OCI-LY1 (cell line): Measurements from ENCODE around the gene COL3A1.

ENCODE experiments used
- H2AFZ ChIP-seq: fragments of 200-600 bp; sonication (generic), shearing (Covaris generic); 2 replicates; pipeline ENCODE4 v1.6.0; 2014; ENCODE audit warnings: antibody characterized with exemption, mild to moderate bottlenecking, low read length
- H3F3A ChIP-seq: fragments of 200-600 bp; sonication (generic), shearing (Covaris generic); 2 replicates; pipeline ENCODE4 v1.6.0; 2014; ENCODE audit warnings: mild to moderate bottlenecking, antibody characterized with exemption, low read length, moderate library complexity; ENCODE audit not compliant: insufficient read depth
- H3K27ac ChIP-seq: fragments of 200-600 bp; sonication (generic); 2 replicates; pipeline ENCODE4 v1.5.1; 2014; ENCODE audit warnings: low read length, mixed run types, mild to moderate bottlenecking, low read depth; ENCODE audit not compliant: poor library complexity, severe bottlenecking
- H3K27me3 ChIP-seq: fragments of 200-600 bp; sonication (generic); 2 replicates; pipeline ENCODE4 v1.6.0; 2014; ENCODE audit warnings: antibody characterized with exemption, mild to moderate bottlenecking, low read length, moderate library complexity; ENCODE audit not compliant: insufficient read depth
- H3K36me3 ChIP-seq: fragments of 200-600 bp; sonication (generic); 2 replicates; pipeline ENCODE4 v1.6.1; 2014; ENCODE audit warnings: mild to moderate bottlenecking, antibody characterized with exemption, low read length, moderate library complexity, mixed read lengths; ENCODE audit not compliant: insufficient read depth
- H3K4me1 ChIP-seq: fragments of 200-600 bp; sonication (generic); 2 replicates; pipeline ENCODE4 v1.5.1; 2014; ENCODE audit warnings: mild to moderate bottlenecking, low read length, moderate library complexity; ENCODE audit not compliant: insufficient read depth, severe bottlenecking
- H3K4me2 ChIP-seq: fragments of 200-600 bp; sonication (generic), shearing (Covaris generic); 2 replicates; pipeline ENCODE4 v1.6.1; 2014; ENCODE audit warnings: low read length
- H3K4me3 ChIP-seq: fragments of 200-600 bp; sonication (generic); 2 replicates; pipeline ENCODE4 v1.5.1; 2014; ENCODE audit warnings: low read length, low read depth, mild to moderate bottlenecking, mixed read lengths; ENCODE audit not compliant: poor library complexity, severe bottlenecking
- H3K79me2 ChIP-seq: fragments of 200-600 bp; shearing (Covaris generic); 2 replicates; pipeline ENCODE4 v1.6.1; 2016; ENCODE audit warnings: mixed run types, low read length, mixed read lengths; ENCODE audit not compliant: insufficient read depth
- H3K9ac ChIP-seq: fragments of 200-600 bp; sonication (generic), shearing (Covaris generic); 2 replicates; pipeline ENCODE4 v1.6.1; 2014; ENCODE audit warnings: mild to moderate bottlenecking, low read length, mixed read lengths
- H3K9me2 ChIP-seq: fragments of 200-600 bp; sonication (generic), shearing (Covaris generic); 2 replicates; pipeline ENCODE4 v1.6.1; 2014; ENCODE audit warnings: low read depth, mild to moderate bottlenecking, low read length, mixed read lengths
- H3K9me3 ChIP-seq: fragments of 200-600 bp; shearing (Covaris generic); 2 replicates; pipeline ENCODE4 v1.6.1; 2014; ENCODE audit warnings: low read length, mixed read lengths
- H4K20me1 ChIP-seq: fragments of 200-600 bp; sonication (generic), shearing (Covaris generic); 2 replicates; pipeline ENCODE4 v1.6.0; 2016; ENCODE audit warnings: mild to moderate bottlenecking, low read length; ENCODE audit not compliant: insufficient read depth
- CTCF ChIP-seq: fragments of 200-600 bp; sonication (generic), shearing (Covaris generic); IDR thresholded peaks from 2 replicates; pipeline ENCODE4 v1.5.1; 2017; ENCODE audit warnings: mild to moderate bottlenecking, antibody characterized with exemption, low read length, moderate library complexity, mixed read lengths
- EZH2 ChIP-seq: fragments of 200-600 bp; sonication (generic), shearing (Covaris generic); IDR thresholded peaks from 2 replicates; pipeline ENCODE4 v1.8.0; 2017; ENCODE audit warnings: borderline replicate concordance, mixed run types, mild to moderate bottlenecking, antibody characterized with exemption, low read length, moderate library complexity, mixed read lengths

Gene COL3A1

GRCh38 chr2:188974164-188974563 lies at the start of gene COL3A1:
TSS of gene COL3A1 (plus strand) at chr2:188974373. CDS start at chr2:188974490, 117 bp downstream.
- Histone ChIP-seq H3F3A (no peaks in the 10 kb centered on the region), H3K4me1 (peaks cover 51% of the 10 kb centered on the region), H3K79me2 (no peaks in the 10 kb centered on the region), H2AFZ (no peak within 1 kb of the TSS), H3K9me3 (no peaks in the 10 kb centered on the region), H3K27me3 (no peaks in the 10 kb centered on the region), H3K9ac (0 out of 2 replicates have a peak within 1 kb of the TSS, but pooled peaks have one; percentile 1), H4K20me1 (no peaks in the 10 kb centered on the region), H3K27ac (no peak within 1 kb of the TSS), H3K9me2 (no peaks in the 10 kb centered on the region), H3K4me2 (peak within 1 kb of the TSS; percentile 23), H3K4me3 (peak within 1 kb of the TSS; percentile 10), H3K36me3 (no peaks in the 10 kb centered on the region)
- TF ChIP-seq EZH2 = no peak
- no peak for TF ChIP-seq CTCF

GRCh38 chr2:188928643-188929042 lies 45.5 kb upstream of the COL3A1 start:
- Histone ChIP-seq H3F3A (no peaks in the 10 kb centered on the region), H4K20me1 (no peaks in the 10 kb centered on the region), H3K9ac (no peak overlapping the region), H2AFZ (no peak overlapping the region), H3K36me3 (no peaks in the 10 kb centered on the region), H3K27ac (no peak overlapping the region), H3K79me2 (no peaks in the 10 kb centered on the region), H3K9me3 (0 out of 2 replicates have a peak, but pooled peaks cover 6% of the 10 kb centered on the region), H3K4me1 (no peaks in the 10 kb centered on the region), H3K9me2 (no peaks in the 10 kb centered on the region), H3K4me2 (no peak overlapping the region), H3K4me3 (no peak overlapping the region), H3K27me3 (no peaks in the 10 kb centered on the region)
- no peak for TF ChIP-seq CTCF
- TF ChIP-seq EZH2 = no peak

- Histone ChIP-seq H3K79me2 (no peaks in the 10 kb centered on the region), H4K20me1 (no peaks in the 10 kb centered on the region), H3K4me2 (no peak overlapping the region), H3K9me3 (0 out of 2 replicates have a peak, but pooled peaks cover 6% of the 10 kb centered on the region), H3K9ac (no peak overlapping the region), H3K9me2 (no peaks in the 10 kb centered on the region), H3F3A (no peaks in the 10 kb centered on the region), H3K27me3 (no peaks in the 10 kb centered on the region), H3K36me3 (no peaks in the 10 kb centered on the region), H3K4me1 (no peaks in the 10 kb centered on the region), H3K27ac (no peak overlapping the region), H2AFZ (no peak overlapping the region), H3K4me3 (no peak overlapping the region)
- TF ChIP-seq EZH2 = no peak
- TF ChIP-seq CTCF = no peak
Observed at GRCh38 chr2:188931361-188931760, 42.8 kb upstream of the COL3A1 start.
